Activated CD8-positive, alpha-beta T cell treated with anti-CD3 and anti-CD28 coated beads for 36 hours (primary cell): Measurements from ENCODE around the gene ABCG5. TPM values are rescaled to one million over a fixed set of nuclear protein-coding genes. Genes with fewer than 3 reads are reported as not detected.

Experiments
- ATAC-seq: fragments of 200-7000 bp; cut with Tn5 transposase; one replicate; pipeline ENCODE4 v1.10.0; 2021; ENCODE audit warnings: mild to moderate bottlenecking, moderate library complexity
- CTCF ChIA-PET: fragments of 350-600 bp; sonication (Branson Sonifier 250); formaldehyde crosslinking; loops from one replicate; lab custom pipeline; 2021; ENCODE audit warnings: antibody characterized with exemption; lab: Charles Lee
- POLR2A ChIA-PET: fragments of 350-600 bp; sonication (Branson Sonifier 250); formaldehyde crosslinking; loops from one replicate; lab custom pipeline; 2021; ENCODE audit warnings: antibody characterized with exemption; lab: Charles Lee
- DNase-seq: peaks from one replicate; pipeline ENCODE4 v3.0.0-alpha.2; 2020
- H3K27ac Mint-ChIP-seq: one replicate; pipeline ENCODE4 v1.8.0; 2021; ENCODE audit warnings: mild to moderate bottlenecking, mixed read lengths
- H3K27me3 Mint-ChIP-seq: one replicate; pipeline ENCODE4 v1.8.0; 2021; ENCODE audit warnings: mixed read lengths
- H3K36me3 Mint-ChIP-seq: one replicate; pipeline ENCODE4 v1.8.0; 2021; ENCODE audit warnings: low read depth, mixed read lengths
- H3K4me1 Mint-ChIP-seq: one replicate; pipeline ENCODE4 v1.8.0; 2021; ENCODE audit warnings: low read depth, mixed read lengths
- H3K4me3 Mint-ChIP-seq: one replicate; pipeline ENCODE4 v1.8.0; 2021; ENCODE audit warnings: mild to moderate bottlenecking, moderate library complexity, mixed read lengths
- H3K9me3 Mint-ChIP-seq: one replicate; pipeline ENCODE4 v1.8.0; 2021; ENCODE audit warnings: mixed read lengths
- CTCF ChIP-seq: fragments of 200-600 bp; IDR thresholded peaks from one replicate; pipeline ENCODE4 v1.8.0; 2022; ENCODE audit warnings: antibody characterized with exemption, mild to moderate bottlenecking
- intact Hi-C: fragments of 100-400 bp; cut with micrococcal nuclease; formaldehyde crosslinking; loops from one replicate; pipeline ENCODE4 v1.10.0; 2022
- total RNA-seq, 2 experiments: library from RNA; stranded (reverse); gene quantifications; one replicate each; pipeline ENCODE4 v1.2.3, GENCODE V29; 2021

ABCG5 gene
- total RNA-seq, 2 experiments from 2014 or later, result not detected

GRCh38 chr2:43763091-43763490 lies 75.5 kb downstream of the ABCG5 start:
- POLR2A ChIA-PET, result no interaction called here

More at GRCh38 chr2:43763091-43763490, 75.5 kb downstream of the ABCG5 start:
- Mint-ChIP-seq H3K9me3 (no peaks in the 10 kb centered on the region), H3K4me3 (no peak overlapping the region), H3K4me1 (peaks cover 6% of the 10 kb centered on the region), H3K27ac (no peak overlapping the region), H3K36me3 (no peaks in the 10 kb centered on the region), H3K27me3 (peaks cover 2% of the 10 kb centered on the region)
- CTCF ChIA-PET, result no interaction called here
- TF ChIP-seq CTCF, result no peak
- ATAC-seq (no peak), DNase-seq (no peak)
- intact Hi-C loops, result no loop called here

Other genes with a start within 250 kb of the ABCG5 start
- 10 to 100 TPM; 31.3 to 31.6 TPM for gene THADA, start 242.8 kb downstream of the ABCG5 start, total RNA-seq
- gene PLEKHH2, start 201.6 kb downstream of the ABCG5 start, total RNA-seq, result under 1 TPM; 0.43 to 0.56 TPM
- gene C1GALT1C1L, start 162.4 kb downstream of the ABCG5 start, total RNA-seq, result under 1 TPM in 1 of 2 experiments, not detected in 1; 0.36 TPM
- gene DYNC2LI1, start 64.8 kb downstream of the ABCG5 start, total RNA-seq, result 1 to 10 TPM; 6.3 to 6.9 TPM
- not detected for gene ABCG8, start 132 bp upstream of the ABCG5 start, total RNA-seq
- 100 to 1,000 TPM; 207 to 225 TPM for gene LRPPRC, start 157.2 kb upstream of the ABCG5 start, total RNA-seq